Measurements from ENCODE around the gene NPEPL1.

DNA sequence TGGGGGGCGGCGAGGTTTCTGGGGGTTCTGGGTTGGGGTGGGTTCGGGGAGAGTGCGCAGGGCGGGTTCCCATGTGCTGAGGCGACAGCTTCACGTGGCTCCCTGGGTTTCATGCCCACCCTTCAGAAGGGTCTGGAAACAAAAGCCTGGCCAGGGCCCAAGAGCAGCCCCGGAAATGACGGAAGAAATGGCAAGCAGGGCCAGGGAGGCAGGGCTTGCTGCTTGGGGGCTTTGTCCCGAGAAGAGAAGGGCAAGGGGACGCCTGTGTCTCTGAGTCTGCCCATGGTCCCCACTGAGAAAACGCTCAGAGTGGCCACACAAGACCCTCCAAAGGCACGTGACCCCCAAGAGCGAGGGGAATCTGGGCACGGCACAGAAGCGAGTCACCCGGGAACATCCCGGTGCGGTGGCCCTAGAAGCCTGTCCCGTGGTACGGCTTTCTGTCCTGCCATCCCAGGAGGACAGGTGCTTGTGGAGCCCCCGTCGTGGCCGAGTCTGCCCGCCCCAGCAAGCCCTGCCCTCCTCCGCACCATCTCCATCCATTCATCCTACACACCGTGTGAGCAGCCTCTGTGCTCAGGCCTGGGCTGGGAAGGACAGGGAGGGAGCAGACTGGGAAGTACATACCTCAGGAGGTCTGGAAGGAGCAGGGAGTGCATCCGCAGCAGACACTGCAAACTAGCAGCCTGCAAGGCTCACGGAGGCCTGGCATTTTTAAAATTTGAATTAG lies 9.0 kb downstream of the NPEPL1 start:
- TF ChIP-seq POLR2A (IDR thresholded peaks at IDR 0.05; ENCODE audit: low read depth, low read length) (no peak), CREM (IDR thresholded peaks at IDR 0.05; ENCODE audit: low read depth) (no peak), CTCF (IDR thresholded peaks at IDR 0.05 in 2 of 3, conservative IDR thresholded peaks at IDR 0.05 in 1 of 3; ENCODE audit: control insufficient read depth in 2 of 3, extremely low read depth in 1 of 3, insufficient read depth in 1 of 3, low read depth in 3 of 3, low read length in 3 of 3) (no peak), TARDBP (IDR thresholded peaks at IDR 0.05; ENCODE audit: borderline replicate concordance) (no peak), ESRRA (IDR thresholded peaks at IDR 0.05; ENCODE audit: low read length) (no peak), BCL11A (IDR thresholded peaks at IDR 0.05; ENCODE audit: low read depth, low read length) (no peak)

All from GM12878 (cell line).